ENCODE measurements around the gene RBM44.
"Not testable (repeated sequence)": the region's sequence is repeated elsewhere in the genome, so short reads cannot be mapped to it uniquely, and the experiment has no call there.

RBM44 gene

GRCh38 chr2:237798236-237799059 lies at the start of gene RBM44:
Gene RBM44, plus strand, starts transcription at chr2:237798779. Its CDS starts 14,831 bp downstream, at chr2:237813610.
- DNase-seq = no peak

- no peak for DNase-seq
Measured at GRCh38 chr2:237749002-237749401, 49.6 kb upstream of the RBM44 start.

- DNase-seq = no peak
Measured at GRCh38 chr2:237749961-237750360, 48.6 kb upstream of the RBM44 start.

GRCh38 chr2:237750441-237750840 lies 48.1 kb upstream of the RBM44 start:
- not testable (repeated sequence) for DNase-seq

- no peak for DNase-seq
Measured at GRCh38 chr2:237752761-237753165, 45.8 kb upstream of the RBM44 start.

- DNase-seq = no peak
Measured at GRCh38 chr2:237754182-237754581, 44.4 kb upstream of the RBM44 start.

GRCh38 chr2:237754626-237755248 lies 43.8 kb upstream of the RBM44 start:
- no peak for DNase-seq

GRCh38 chr2:237757616-237758015 lies 41.0 kb upstream of the RBM44 start:
- no peak for DNase-seq

GRCh38 chr2:237758185-237758584 lies 40.4 kb upstream of the RBM44 start:
- DNase-seq = no peak

- DNase-seq = no peak
Measured at GRCh38 chr2:237759176-237759575, 39.4 kb upstream of the RBM44 start.

- no peak for DNase-seq
Measured at GRCh38 chr2:237760506-237761502, 37.8 kb upstream of the RBM44 start.

- DNase-seq = not testable (repeated sequence)
Measured at GRCh38 chr2:237762291-237763182, 36.0 kb upstream of the RBM44 start.

- no peak for DNase-seq
Measured at GRCh38 chr2:237763812-237764211, 34.8 kb upstream of the RBM44 start.

- DNase-seq = not testable (repeated sequence)
Measured at GRCh38 chr2:237765122-237765521, 33.5 kb upstream of the RBM44 start.

- DNase-seq = no peak
Measured at GRCh38 chr2:237765875-237766274, 32.7 kb upstream of the RBM44 start.

GRCh38 chr2:237766340-237766739 lies 32.2 kb upstream of the RBM44 start:
- no peak for DNase-seq

- no peak for DNase-seq
Measured at GRCh38 chr2:237772513-237772912, 26.1 kb upstream of the RBM44 start.

GRCh38 chr2:237773826-237774225 lies 24.8 kb upstream of the RBM44 start:
- no peak for DNase-seq

GRCh38 chr2:237774811-237775553 lies 23.6 kb upstream of the RBM44 start:
- peak; percentile 26 to 43 for DNase-seq

GRCh38 chr2:237779521-237779920 lies 19.1 kb upstream of the RBM44 start:
- no peak for DNase-seq

- DNase-seq = no peak
Measured at GRCh38 chr2:237782181-237782580, 16.4 kb upstream of the RBM44 start.

Measured in activated CD4-positive, alpha-beta T cell treated with anti-CD3 and anti-CD28 coated beads for 4 hours (primary cell).